Stimulated activated CD8-positive, alpha-beta memory T cell treated with anti-CD3 and anti-CD28 coated beads, Interleukin-4, amount 100 ng/mL, for 1 hour (primary cell): ENCODE data around the gene TMEM187.

Source experiments
- DNase-seq, 2 donors: peaks; one replicate each; pipeline ENCODE4 v3.0.0-alpha.2; 2020; ENCODE audit warnings: low read depth in 2 of 2, low spot score in 1 of 2

The TMEM187 gene

GRCh38 chrX:153972368-153973126 lies at the start of gene TMEM187:
TSS of gene TMEM187 (plus strand) at chrX:153972754. CDS start at chrX:153982063, 9,309 bp downstream.
- peak; percentile 69 to 76 for DNase-seq

- no peak for DNase-seq
Observed at GRCh38 chrX:153922932-153923857, 49.4 kb upstream of the TMEM187 start.

- DNase-seq: no peak
Observed at GRCh38 chrX:153924149-153924861, 48.2 kb upstream of the TMEM187 start.

GRCh38 chrX:153925387-153925738 lies 47.2 kb upstream of the TMEM187 start:
- DNase-seq: no peak

- DNase-seq: no peak
Observed at GRCh38 chrX:153925739-153926551, 46.6 kb upstream of the TMEM187 start, which contains the start of gene ARHGAP4. TSS of gene ARHGAP4 (minus strand) at chrX:153926264. CDS start at chrX:153926202, 62 bp downstream.

GRCh38 chrX:153926552-153926857 lies 46.0 kb upstream of the TMEM187 start:
- DNase-seq: no peak

- DNase-seq: peak; percentile 42 to 49
Observed at GRCh38 chrX:153926858-153927671, 45.5 kb upstream of the TMEM187 start.

GRCh38 chrX:153927672-153927921 lies 45.0 kb upstream of the TMEM187 start:
- no peak for DNase-seq

- DNase-seq: peak; percentile 80 to 83
Observed at GRCh38 chrX:153927922-153928760, 44.4 kb upstream of the TMEM187 start.

- no peak for DNase-seq
Observed at GRCh38 chrX:153928846-153929245, 43.7 kb upstream of the TMEM187 start.

- no peak for DNase-seq
Observed at GRCh38 chrX:153929576-153929975, 43.0 kb upstream of the TMEM187 start.

GRCh38 chrX:153930011-153930910 lies 42.3 kb upstream of the TMEM187 start:
- no peak for DNase-seq

GRCh38 chrX:153931151-153931550 lies 41.4 kb upstream of the TMEM187 start:
- no peak for DNase-seq

GRCh38 chrX:153931748-153932147 lies 40.8 kb upstream of the TMEM187 start:
- no peak for DNase-seq

- DNase-seq: no peak
Observed at GRCh38 chrX:153932220-153932915, 40.2 kb upstream of the TMEM187 start.

- DNase-seq: no peak
Observed at GRCh38 chrX:153933748-153934147, 38.8 kb upstream of the TMEM187 start.

GRCh38 chrX:153934148-153934761 lies 38.3 kb upstream of the TMEM187 start:
- DNase-seq: no peak
